Activated CD4-positive, CD25-positive, alpha-beta regulatory T cell treated with anti-CD3 and anti-CD28 coated beads, Interleukin-2, amount 50 U/mL, for 72 hours (primary cell): ENCODE data around the gene CUX1.
"Not testable (repeated sequence)": the region's sequence is repeated elsewhere in the genome, so short reads cannot be mapped to it uniquely, and the experiment has no call there.

Source experiments
- DNase-seq: peaks from one replicate; pipeline ENCODE4 v3.0.0; 2021

CUX1 gene

GRCh38 chr7:101817471-101818286 lies at the start of gene CUX1:
Gene CUX1 (plus strand): TSS chr7:101817626. CDS start chr7:101817640, 14 bp downstream.
- DNase-seq, result peak; percentile 38

GRCh38 chr7:101768280-101768679 lies 49.1 kb upstream of the CUX1 start:
- no peak for DNase-seq

- DNase-seq, result no peak
Observed at GRCh38 chr7:101770466-101770865, 47.0 kb upstream of the CUX1 start.

- DNase-seq, result no peak
Observed at GRCh38 chr7:101772508-101773211, 44.8 kb upstream of the CUX1 start.

- no peak for DNase-seq
Observed at GRCh38 chr7:101775181-101775580, 42.2 kb upstream of the CUX1 start.

- no peak for DNase-seq
Observed at GRCh38 chr7:101778026-101778580, 39.3 kb upstream of the CUX1 start.

GRCh38 chr7:101779267-101779666 lies 38.2 kb upstream of the CUX1 start:
- no peak for DNase-seq

GRCh38 chr7:101780281-101780680 lies 37.1 kb upstream of the CUX1 start:
- DNase-seq, result no peak

- DNase-seq, result no peak
Observed at GRCh38 chr7:101781439-101781838, 36.0 kb upstream of the CUX1 start.

- no peak for DNase-seq
Observed at GRCh38 chr7:101782476-101782875, 35.0 kb upstream of the CUX1 start.

GRCh38 chr7:101782896-101783295 lies 34.5 kb upstream of the CUX1 start:
- no peak for DNase-seq

- DNase-seq, result no peak
Observed at GRCh38 chr7:101783381-101784181, 33.8 kb upstream of the CUX1 start.

GRCh38 chr7:101784292-101785127 lies 32.9 kb upstream of the CUX1 start:
- no peak for DNase-seq

GRCh38 chr7:101787864-101788263 lies 29.6 kb upstream of the CUX1 start:
- no peak for DNase-seq

- DNase-seq, result no peak
Observed at GRCh38 chr7:101788517-101788916, 28.9 kb upstream of the CUX1 start.

- no peak for DNase-seq
Observed at GRCh38 chr7:101790566-101791293, 26.7 kb upstream of the CUX1 start.

- no peak for DNase-seq
Observed at GRCh38 chr7:101792051-101792681, 25.3 kb upstream of the CUX1 start.

- DNase-seq, result not testable (repeated sequence)
Observed at GRCh38 chr7:101792682-101793071, 24.7 kb upstream of the CUX1 start.

GRCh38 chr7:101795461-101795860 lies 22.0 kb upstream of the CUX1 start:
- no peak for DNase-seq

GRCh38 chr7:101798173-101798572 lies 19.3 kb upstream of the CUX1 start:
- not testable (repeated sequence) for DNase-seq
